ENCODE measurements around the gene TMEM255B.
"Not testable (repeated sequence)": the region's sequence is repeated elsewhere in the genome, so short reads cannot be mapped to it uniquely, and the experiment has no call there.

Gene TMEM255B

DNA sequence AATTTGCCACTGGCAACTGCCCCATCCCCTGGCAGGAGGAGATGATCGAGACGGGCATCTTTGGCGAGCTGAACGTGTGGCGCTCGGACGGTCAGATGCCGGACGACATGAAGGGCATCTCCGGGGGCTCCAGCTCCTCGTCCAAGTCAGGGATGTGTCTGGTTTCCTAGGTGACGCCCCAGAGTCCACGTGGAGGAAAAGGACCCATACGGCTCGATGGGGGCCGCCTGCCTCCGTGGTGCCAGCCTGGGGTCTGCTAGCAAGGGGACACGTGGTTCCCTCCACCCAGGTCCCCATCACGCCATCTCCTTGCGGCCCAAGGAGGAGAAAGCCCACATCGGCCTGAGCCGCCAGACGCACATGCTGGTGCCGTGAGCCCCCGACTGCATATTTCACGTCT is 23.8 kb upstream of the TMEM255B start:
- DNase-seq, result no peak

DNA sequence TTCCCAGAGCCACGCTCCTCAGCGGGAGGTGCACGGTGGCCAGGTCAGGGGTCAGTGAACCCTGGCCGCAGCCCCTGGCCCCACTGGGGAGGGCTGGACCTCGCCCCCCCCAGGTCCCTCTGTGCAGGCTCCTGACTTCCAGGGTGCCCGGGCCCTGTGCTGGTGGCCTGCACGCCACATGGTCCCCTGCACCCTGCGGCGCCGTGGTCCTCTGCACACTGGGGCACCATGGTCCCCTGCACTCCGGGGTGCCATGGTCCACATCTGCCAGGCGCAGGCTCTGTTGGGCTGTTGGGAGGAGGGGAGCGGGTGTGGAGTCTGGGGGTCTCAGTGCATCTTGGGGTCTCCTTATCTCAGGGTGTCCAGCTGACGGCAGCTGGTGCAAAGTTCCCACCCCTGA is 23.3 kb upstream of the TMEM255B start:
- no peak for DNase-seq

DNA sequence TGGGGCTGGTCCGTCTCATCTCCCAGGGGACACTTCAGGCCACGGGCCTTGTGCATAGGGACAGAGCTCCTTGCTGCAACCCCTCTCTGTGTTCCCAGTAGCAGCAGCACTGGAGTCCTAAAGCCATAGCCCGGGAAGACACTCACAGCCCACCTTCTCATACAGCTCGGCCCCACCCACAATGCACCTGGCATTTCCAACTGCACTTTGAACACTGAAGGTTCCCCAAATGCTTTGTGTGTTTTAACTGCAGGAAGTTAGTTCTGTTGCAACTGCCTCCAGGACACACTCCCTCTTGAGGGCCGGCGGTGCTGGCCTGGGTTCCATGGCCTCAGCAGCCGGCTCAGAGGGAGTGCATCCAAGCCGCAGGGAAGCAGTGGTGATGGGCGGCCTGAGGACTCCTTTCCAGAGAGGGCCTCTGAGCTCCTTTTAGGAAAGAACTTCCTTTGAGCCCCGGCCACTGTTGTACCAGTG is 22.7 kb upstream of the TMEM255B start:
- no peak for DNase-seq

DNA sequence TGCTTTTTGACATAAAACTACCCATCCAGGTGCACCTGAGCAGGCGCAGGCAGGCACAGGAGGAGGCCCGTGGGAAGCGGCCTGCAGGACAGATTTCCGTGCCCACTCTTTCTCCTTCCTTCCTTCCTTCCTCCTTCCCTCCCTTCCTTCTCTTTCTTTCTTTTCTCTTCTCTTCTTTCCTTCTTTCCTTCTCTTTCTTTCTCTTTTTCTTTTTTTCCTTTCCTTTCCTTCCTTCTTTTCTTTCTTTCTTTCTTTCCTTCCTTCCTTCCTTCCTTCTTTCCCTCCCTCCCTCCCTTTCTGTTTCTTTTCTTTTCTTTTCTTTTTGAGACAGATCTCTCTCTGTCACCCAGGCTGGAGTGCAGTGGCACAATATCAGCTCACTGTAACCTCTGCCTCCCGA is 21.2 kb upstream of the TMEM255B start:
- DNase-seq, result no peak

DNA sequence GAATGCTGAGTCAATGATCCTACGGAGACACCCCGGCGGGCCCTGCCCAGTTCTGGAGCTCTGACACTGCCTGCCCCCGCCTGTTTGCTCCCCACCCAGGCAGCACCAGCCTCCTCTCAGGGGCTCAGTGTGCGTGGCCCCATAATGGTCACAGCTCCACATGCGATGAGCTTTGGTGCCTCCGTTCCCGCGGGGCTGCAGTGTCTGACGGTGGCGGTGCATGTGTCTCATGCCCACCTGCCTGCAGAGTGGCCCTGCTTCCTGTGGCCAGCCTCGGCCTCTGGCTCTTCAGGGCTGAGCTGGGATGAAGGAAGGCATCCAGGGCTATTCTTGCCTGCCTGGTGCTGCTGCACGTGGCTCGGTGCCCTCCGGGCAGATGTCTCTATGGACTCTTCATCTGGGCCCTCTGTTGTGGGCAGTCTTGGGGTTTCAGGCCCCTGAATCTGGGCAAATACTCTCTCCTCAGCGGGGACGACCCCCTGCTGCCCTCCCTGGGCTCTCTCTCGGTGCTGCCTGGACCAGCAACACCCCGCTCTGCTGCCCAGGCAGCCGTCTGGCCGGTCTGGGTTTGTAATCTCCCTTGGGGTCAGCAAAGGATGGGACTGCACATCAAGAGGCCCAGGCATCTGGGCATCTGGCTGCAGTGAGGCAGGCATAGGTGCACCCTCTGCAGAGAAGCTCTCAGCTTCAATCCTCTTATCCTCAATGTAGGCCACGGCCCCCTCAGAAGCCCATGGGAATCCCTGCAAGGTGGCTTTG is 19.3 kb upstream of the TMEM255B start:
- no peak for DNase-seq

DNA sequence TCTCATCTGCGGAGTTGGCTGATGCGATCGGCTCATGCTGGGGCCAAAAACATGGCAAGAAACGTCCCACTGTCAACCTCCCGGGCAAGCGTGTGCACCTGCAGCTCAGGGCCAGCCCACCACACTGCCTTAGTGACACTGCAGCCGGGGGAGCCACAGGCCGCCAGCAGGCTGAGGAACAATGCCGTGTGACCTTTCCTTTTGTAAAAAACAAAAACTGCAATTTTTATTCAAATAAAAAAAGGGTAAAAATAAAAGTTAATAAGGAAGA is 18.8 kb upstream of the TMEM255B start:
- no peak for DNase-seq

DNA sequence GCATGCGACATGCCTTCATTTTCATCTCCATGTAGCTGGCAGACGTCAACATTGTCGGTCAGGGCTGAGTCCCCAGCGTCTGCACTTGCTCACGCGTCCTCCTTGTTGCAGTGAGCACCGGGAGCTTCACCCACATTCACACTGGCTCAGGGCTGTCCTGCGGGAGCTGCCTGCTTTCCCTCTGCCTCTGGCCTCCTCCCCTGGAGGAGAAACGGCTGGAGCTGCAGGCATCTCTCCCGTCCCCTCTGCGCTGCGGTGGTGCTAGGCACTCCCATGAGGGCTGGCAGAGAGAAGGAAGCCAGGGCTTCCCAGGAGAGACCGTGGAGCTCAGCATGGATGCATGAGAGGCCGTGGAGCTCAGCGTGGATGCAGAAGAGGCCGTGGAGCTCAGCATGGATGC is 18.4 kb upstream of the TMEM255B start:
- DNase-seq, result no peak

DNA sequence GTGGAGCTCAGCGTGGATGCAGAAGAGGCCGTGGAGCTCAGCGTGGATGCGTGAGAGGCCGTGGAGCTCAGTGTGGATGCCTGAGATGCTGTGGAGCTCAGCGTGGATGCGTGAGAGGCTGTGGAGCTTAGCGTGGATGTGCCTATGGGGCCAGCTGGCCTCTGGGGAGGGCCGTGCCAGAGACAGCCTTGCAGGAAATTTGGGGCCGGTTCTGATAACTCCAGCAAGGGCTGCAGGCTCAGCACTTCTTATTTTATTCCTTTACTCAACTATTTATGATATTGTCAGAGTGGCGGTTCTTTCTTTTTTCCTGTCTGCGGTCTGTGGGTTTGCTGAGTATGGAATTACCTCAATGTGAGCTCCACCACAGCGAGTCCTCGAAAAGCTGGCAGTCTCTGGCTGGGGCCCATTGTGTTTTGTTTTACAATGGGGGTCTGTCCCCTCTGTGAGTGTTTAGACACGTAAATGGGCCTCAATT is 17.8 kb upstream of the TMEM255B start:
- no peak for DNase-seq

DNA sequence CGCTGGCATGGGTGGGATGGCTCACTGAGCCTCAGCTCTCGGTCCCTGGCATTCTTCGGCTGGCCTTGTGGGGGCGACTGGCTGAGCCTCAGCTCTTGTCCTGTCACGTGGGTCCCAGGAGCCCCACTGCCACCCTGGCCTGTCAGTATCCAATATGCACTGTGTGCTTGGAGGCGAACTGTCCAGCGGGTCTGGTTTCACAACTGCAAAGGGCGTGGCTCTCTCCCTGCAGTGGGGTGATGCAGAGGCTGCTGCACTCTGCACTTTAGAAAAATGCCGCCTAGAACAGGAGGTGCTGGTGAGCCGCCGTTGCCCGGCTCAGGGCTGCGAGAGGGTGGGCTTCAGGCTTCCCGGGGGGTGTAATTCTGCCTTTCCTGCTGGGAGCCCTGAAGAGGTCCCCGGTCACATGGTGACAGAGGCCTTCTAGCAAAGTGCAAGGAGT is 17.0 kb upstream of the TMEM255B start:
- no peak for DNase-seq

DNA sequence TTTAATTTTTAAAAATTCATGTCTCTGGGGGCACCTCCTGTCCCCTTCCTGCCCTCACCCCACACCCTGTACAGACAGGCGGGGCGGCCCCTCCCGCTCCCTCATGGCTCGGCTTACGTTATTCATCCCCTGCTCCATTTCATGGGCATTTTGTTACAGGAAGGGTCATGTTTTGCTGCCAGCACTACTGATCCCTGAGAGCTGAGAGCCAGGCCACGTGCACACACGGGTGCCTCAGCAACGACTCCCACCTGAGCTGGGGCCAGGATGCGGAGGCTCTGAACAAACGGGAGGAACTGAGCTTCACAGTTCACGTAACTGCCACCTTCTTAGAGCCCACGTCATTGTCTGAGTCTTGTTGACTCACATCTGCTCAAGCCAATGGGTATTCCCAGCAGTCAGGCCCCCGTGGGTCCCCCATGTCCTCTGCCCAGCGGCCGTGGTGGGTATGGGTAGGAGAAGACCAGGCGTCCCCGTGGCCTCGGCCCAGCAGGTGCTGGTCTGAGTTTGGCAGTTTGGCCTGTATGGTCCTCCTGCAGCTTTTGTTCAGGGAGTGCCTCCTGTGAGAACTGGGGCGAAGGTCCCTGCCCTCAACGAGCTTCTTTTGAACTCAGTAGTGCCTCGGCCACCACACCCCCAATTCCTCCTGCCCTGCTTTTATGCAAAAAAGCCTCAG is 16.4 kb upstream of the TMEM255B start:
- DNase-seq, result no peak

DNA sequence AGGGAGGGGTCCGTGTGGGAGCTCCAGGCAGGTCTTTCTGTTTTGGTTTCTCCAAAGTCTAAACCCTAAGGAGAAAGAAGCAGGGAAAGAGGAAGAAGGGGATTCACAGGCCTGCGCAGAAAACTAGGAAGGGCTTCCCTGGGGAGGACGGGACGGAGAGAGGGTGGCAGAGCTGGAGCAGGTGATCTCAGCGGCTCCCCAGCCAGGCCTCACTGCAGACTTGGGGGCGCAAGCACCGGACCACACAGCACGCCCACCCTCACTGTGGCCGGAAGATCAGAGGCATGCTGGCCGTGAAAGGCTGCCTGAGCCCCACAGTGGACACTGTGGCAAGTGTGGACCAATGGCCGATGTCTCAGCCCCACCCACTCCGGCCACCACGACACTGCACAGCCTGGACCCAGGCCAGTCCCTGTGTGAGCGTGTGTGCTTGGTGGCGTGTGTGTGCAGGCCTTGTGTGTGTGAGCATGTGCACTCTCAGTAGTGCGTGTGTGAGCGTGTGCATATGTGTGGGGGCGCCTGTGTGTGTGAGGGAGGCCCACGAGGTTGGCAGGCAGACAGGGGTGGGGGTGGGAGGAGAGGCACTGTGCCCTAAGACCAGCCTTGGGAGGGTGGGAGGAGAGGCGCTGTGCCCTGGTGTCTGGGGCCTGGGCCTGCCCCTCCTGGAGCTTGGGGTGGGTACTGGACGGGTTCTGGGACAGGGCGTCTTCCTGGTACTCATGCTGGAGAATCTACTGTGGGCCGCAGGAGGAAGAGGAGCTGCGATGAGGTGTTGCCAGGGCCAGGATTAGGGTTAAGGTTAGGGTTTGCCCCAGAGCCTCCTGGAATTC is 15.4 kb upstream of the TMEM255B start:
- DNase-seq, result no peak

DNA sequence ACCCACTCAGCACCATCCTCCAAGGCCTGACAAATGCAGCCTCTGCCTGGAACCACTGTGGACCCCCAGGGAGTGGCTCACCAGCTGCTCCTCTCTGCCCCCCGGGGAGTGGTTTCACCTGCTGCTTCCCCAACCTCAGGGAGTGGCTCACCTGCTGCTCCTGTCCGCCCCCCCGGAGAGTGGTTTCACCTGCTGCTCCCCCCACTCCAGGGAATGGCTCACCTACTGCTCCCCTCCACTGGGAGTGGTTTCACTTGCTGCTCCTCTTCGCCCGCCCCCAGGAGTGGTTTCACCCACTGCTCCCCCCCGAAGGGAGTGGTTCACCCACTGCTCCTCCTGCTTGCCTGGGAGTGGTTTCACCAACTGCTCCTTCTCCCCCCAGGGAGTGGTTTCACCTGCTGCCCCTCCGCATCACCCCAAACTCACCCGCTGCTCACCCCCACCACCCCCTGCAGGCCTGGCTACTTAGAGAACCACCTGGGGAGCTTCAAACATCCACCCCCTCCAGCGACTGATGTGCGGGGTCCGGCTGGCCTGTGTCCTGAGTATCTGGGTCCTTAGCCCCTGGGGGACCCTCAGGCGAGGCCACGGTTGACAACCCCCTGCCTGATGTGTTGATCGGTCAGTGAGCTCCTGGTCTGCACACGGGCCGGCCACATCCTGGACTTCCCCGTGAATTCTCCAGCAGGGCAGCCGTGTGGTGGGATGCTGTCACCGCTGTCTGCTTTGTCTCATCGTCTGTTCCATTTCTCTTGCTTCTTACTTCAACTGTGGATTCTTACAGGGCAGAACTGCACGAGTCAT is 14.6 kb upstream of the TMEM255B start:
- no peak for DNase-seq

DNA sequence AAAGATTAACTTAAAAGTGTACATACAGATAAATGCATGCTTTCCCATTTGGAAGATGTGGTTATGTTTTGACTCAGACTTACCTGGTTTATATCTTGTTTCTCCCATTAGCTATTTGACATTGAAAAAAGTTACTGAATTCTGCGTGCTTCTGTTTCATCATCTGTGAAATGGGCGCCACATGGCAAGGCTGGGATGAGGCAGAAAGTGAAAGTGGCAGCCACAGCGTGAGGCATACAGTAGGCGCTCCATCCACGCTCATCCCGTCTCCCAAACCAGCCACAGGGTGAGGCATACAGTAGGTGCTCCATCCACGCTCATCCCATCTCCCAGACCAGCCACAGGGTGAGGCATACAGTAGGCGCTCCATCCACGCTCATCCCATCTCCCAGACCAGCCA is 14.0 kb upstream of the TMEM255B start:
- no peak for DNase-seq

DNA sequence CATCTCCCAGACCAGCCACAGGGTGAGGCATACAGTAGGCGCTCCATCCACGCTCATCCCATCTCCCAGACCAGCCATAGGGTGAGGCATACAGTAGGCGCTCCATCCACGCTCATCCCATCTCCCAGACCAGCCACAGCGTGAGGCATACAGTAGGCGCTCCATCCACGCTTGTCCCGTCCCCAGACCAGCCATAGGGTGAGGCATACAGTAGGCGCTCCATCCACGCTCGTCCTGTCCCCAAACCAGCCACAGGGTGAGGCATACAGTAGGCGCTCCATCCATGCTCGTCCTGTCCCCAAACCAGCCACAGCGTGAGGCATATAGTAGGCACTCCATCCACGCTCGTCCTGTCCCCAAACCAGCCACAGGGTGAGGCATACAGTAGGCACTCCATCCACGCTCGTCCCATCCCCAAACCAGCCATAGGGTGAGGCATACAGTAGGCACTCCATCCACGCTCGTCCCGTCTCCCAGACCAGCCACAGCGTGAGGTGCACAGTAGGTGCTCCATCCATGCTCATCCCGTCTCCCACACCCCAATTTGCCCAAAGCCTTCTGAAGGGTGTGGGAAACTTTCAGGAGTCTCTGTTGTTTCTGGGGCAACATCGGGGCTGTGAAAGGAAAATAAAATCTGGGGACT is 13.4 kb upstream of the TMEM255B start:
- DNase-seq, result not testable (repeated sequence)

DNA sequence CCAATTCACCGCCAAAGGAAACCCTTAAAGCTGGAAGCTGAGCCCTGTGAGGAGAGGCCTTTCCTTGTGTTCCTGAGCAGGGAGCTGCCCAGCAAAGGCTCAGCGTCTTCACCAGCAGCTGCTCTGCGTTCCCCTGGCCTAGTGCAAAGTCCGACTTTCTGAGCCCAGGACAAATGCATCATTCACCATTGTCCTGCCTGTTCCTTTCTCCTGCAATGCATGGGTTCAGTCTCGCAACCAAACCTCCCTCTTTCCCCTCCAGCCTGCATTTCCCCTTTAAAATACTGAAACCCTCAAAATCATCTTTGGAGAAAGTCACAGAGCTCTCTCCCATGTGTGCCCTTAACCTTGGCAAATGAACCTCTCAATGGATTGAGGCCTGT is 12.9 kb upstream of the TMEM255B start:
- no peak for DNase-seq

DNA sequence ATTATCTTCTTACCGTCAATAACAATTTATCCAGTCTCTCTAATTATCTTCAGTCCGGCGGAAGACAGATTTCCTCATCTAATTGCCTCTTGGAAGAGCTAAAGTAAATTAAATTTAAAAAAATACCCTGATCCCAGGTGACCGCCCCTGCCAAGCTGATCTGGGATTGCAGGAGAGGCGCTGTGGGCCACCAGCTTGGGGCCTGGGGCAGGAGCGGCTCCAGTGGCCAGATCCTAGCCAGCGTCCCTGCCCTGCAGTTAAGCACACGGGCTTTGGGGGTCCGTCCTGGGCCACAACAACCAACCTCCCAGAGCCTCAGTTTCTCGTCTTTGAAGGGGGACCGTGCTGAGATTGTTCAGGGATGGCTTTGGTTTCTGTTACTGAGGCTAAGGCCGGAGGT is 12.4 kb upstream of the TMEM255B start:
- DNase-seq, result no peak

DNA sequence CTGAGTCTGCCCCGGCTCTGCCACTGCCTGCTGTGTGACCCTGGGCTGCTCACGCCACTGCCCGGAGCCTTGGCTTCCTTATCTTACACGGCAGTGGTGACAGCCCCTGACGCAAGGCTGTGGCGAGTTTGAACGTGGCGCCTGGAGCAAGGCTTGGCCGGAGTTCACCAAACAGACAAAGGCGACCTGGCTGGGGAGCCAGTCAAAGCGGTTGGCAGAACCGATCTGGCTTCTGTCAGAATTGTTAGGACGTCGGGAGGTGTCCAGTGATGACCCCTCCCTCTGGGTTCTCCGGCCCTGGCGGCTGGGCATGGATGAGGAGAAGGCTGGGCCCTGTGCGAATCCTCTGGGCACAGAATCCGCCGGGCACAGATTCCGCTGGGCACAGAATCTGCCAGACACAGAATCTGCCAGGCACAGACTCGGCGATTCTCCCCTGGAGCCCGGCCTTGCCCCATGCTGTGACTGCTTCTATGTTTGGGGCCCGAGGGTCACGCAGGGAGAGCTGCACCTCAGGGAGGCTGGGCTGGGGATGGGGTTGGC is 11.7 kb upstream of the TMEM255B start:
- no peak for DNase-seq

DNA sequence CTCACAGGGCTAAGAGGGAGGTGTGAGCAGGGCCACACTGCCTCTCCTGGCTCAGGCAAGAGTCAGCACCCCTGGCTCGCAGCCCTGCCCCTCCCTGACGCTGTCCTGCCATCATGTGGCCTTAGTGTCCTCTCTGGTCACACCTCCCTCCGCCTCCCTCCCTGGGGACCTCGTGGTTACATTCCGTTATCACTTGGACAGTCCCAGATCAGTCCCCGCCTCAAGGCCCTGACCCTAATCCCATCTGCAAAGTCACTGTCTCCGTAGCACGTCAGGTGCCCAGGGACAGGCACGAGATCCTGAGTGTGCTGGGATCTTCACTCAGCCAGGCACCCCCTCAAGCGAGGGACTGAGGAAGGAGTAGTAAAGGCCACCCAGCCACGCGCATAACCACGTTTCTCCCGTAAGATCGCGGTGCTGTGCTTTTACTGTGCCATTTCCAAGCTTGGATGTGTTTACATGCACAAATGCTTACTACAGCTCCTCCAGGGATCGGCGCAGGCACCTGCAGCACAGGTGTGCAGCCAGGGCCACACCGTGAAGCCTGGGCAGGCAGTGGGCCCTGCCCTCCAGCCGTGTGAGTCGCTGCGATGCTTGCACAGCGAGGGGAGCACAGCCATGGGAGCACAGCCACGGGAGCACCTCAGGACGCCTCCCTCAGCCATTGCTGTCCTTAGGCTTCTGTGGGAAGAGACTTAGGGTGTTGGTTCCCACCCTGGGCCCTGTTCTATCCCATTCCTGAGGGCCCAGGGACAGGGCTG is 10.7 kb upstream of the TMEM255B start:
- DNase-seq, result no peak

DNA sequence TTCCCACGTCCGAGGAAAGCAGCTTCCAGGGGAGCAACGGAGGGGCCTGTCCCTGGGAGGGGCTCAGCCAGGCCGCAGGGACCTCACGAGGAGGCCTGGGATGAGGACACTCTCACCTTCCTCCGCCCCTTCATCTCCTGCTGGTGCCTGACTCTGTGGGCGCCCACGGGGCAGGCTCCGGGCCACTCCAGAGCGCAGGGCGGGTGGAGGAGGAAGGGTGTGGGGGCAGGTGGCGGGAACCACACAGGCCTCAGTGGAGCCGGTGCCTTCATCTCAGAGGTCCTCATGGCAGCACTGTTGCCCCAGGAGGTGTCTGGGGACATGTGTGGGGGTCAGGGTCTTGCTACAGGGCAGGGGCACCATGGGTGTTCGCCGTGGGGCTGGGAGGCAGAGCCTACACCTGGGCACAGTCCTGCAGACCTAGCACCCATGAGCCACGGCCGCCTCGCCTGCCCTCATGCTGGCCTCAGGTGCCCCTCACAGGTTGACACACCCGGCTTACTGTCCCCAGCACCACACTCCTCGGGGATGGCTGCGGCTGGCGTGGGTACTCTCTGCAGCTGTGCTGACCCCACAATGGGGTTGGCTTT is 10.1 kb upstream of the TMEM255B start:
- no peak for DNase-seq

DNA sequence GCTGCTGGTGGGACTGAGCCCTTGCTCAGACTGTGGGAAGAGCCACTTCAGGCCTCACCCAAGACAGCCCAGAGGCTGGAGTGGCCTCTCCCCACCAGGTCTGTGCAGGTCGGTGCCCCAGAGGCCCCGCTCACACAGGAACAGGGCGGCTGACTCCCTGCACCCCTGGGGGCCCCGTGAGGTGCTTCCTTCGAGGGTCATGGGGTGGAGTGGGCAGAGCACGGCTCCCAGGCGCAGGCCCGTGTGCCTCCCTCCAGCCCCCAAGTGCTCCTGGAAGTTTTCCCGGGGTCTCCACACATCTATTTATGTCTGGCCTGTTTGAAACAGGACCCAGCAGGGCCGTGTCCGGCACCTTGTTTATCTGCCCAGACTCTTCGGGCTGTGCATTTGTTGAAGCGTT is 9.5 kb upstream of the TMEM255B start:
- no peak for DNase-seq

DNA sequence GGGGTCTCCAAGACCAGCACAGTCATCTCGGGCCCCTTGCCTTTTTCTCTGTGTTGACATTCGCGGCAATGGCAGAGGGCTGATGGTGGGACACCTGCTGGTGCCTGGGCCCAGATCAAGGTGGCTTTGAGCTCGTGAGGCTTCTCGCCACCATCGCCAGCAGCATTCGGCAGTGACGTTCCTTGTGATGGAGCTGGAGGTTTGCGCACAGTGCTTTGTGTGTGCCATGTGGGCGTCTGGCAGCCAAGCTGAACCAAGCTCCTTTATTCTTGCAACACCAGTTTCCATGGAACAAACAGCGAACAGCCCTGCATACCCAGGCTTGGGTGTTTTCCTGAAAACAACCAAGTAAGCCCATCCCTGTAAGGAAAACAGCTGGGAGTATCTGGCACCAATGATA is 9.1 kb upstream of the TMEM255B start:
- DNase-seq, result no peak
